ENCODE results near the gene EPB41L4A.

The EPB41L4A gene

GRCh38 chr5:112121258-112121657, 297.8 kb downstream of the EPB41L4A start:
- no peaks in the 10 kb centered on the region for H3K36me3 ChIP-seq (ENCODE audit: insufficient read depth, low read length)
- TF ChIP-seq EZH2phosphoT487 (IDR thresholded peaks at IDR 0.05; ENCODE audit: borderline replicate concordance): no peak
- TF ChIP-seq, protein P1, sequence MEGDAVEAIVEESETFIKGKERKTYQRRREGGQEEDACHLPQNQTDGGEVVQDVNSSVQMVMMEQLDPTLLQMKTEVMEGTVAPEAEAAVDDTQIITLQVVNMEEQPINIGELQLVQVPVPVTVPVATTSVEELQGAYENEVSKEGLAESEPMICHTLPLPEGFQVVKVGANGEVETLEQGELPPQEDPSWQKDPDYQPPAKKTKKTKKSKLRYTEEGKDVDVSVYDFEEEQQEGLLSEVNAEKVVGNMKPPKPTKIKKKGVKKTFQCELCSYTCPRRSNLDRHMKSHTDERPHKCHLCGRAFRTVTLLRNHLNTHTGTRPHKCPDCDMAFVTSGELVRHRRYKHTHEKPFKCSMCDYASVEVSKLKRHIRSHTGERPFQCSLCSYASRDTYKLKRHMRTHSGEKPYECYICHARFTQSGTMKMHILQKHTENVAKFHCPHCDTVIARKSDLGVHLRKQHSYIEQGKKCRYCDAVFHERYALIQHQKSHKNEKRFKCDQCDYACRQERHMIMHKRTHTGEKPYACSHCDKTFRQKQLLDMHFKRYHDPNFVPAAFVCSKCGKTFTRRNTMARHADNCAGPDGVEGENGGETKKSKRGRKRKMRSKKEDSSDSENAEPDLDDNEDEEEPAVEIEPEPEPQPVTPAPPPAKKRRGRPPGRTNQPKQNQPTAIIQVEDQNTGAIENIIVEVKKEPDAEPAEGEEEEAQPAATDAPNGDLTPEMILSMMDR (conservative IDR thresholded peaks at IDR 0.05; ENCODE audit: low read length): no peak
- H3F3A ChIP-seq (ENCODE audit: low read depth): no peaks in the 10 kb centered on the region
- H3K79me2 ChIP-seq (ENCODE audit: insufficient read depth, low read length): no peaks in the 10 kb centered on the region
- no peak overlapping the region for H3K4me2 ChIP-seq (ENCODE audit: low read depth, low read length, poor library complexity, severe bottlenecking)
- no peaks in the 10 kb centered on the region for H3K9me3 ChIP-seq (ENCODE audit: insufficient read depth, low read depth, low read length)
- H2AFZ ChIP-seq (ENCODE audit: low read length): no peak overlapping the region
- no peaks in the 10 kb centered on the region for H3K4me1 ChIP-seq (ENCODE audit: insufficient read depth, low read length, poor library complexity, severe bottlenecking)
- H4K20me1 ChIP-seq (ENCODE audit: insufficient read depth, low read length, poor library complexity, severe bottlenecking): no peaks in the 10 kb centered on the region
- H3K9me2 ChIP-seq (replicated peaks; ENCODE audit: low read depth, low read length): no peaks in the 10 kb centered on the region
- H3K27me3 ChIP-seq (ENCODE audit: insufficient read depth, low read length, poor library complexity, severe bottlenecking): no peaks in the 10 kb centered on the region
- H3K4me3 ChIP-seq (ENCODE audit: low read length, poor library complexity, severe bottlenecking): no peak overlapping the region
- H3K9ac ChIP-seq (ENCODE audit: low read depth, low read length, poor library complexity, severe bottlenecking): no peak overlapping the region

DNA sequence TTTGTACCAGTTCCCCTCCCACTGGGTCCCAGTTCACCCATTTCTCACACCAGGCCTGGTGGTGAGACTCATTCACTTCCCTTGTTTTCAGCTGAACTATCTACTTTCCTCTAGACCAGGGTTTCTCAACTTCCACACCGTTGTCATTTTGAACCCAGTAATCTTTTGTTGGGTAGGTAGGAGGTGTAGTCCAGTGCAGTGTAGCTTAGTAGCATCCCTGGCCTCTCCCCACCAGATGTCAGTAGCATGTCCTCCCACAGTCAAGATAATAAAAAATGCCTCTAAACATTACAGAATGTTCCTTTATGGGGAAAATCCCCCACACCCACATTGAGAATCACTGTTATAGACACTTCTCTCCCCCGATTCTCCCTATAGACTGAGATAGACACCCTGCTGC, 299.1 kb downstream of the EPB41L4A start:
- no peaks in the 10 kb centered on the region for H4K20me1 ChIP-seq (ENCODE audit: insufficient read depth, low read length, poor library complexity, severe bottlenecking)
- TF ChIP-seq, protein P1 (conservative IDR thresholded peaks at IDR 0.05; ENCODE audit: low read length): no peak
- no peaks in the 10 kb centered on the region for H3K4me1 ChIP-seq (ENCODE audit: insufficient read depth, low read length, poor library complexity, severe bottlenecking)
- no peak overlapping the region for H2AFZ ChIP-seq (ENCODE audit: low read length)
- no peaks in the 10 kb centered on the region for H3K9me3 ChIP-seq (ENCODE audit: insufficient read depth, low read depth, low read length)
- no peaks in the 10 kb centered on the region for H3K27me3 ChIP-seq (ENCODE audit: insufficient read depth, low read length, poor library complexity, severe bottlenecking)
- no peak overlapping the region for H3K9ac ChIP-seq (ENCODE audit: low read depth, low read length, poor library complexity, severe bottlenecking)
- no peaks in the 10 kb centered on the region for H3K36me3 ChIP-seq (ENCODE audit: insufficient read depth, low read length)
- no peaks in the 10 kb centered on the region for H3F3A ChIP-seq (ENCODE audit: low read depth)
- H3K79me2 ChIP-seq (ENCODE audit: insufficient read depth, low read length): no peaks in the 10 kb centered on the region
- H3K9me2 ChIP-seq (replicated peaks; ENCODE audit: low read depth, low read length): no peaks in the 10 kb centered on the region
- H3K4me3 ChIP-seq (ENCODE audit: low read length, poor library complexity, severe bottlenecking): no peak overlapping the region
- H3K4me2 ChIP-seq (ENCODE audit: low read depth, low read length, poor library complexity, severe bottlenecking): no peak overlapping the region

- Histone ChIP-seq H3K79me2 (ENCODE audit: insufficient read depth, low read length) (no peaks in the 10 kb centered on the region), H3K9me2 (replicated peaks; ENCODE audit: low read depth, low read length) (no peaks in the 10 kb centered on the region), H3K27me3 (ENCODE audit: insufficient read depth, low read length, poor library complexity, severe bottlenecking) (no peaks in the 10 kb centered on the region), H3K9me3 (ENCODE audit: insufficient read depth, low read depth, low read length) (no peaks in the 10 kb centered on the region), H3F3A (ENCODE audit: low read depth) (no peaks in the 10 kb centered on the region), H3K36me3 (ENCODE audit: insufficient read depth, low read length) (no peaks in the 10 kb centered on the region), H3K4me1 (ENCODE audit: insufficient read depth, low read length, poor library complexity, severe bottlenecking) (no peaks in the 10 kb centered on the region), H4K20me1 (ENCODE audit: insufficient read depth, low read length, poor library complexity, severe bottlenecking) (no peaks in the 10 kb centered on the region), H2AFZ (ENCODE audit: low read length) (no peak overlapping the region), H3K9ac (ENCODE audit: low read depth, low read length, poor library complexity, severe bottlenecking) (no peak overlapping the region), H3K4me2 (ENCODE audit: low read depth, low read length, poor library complexity, severe bottlenecking) (no peak overlapping the region), H3K4me3 (ENCODE audit: low read length, poor library complexity, severe bottlenecking) (no peak overlapping the region)
- TF ChIP-seq EZH2phosphoT487 (IDR thresholded peaks at IDR 0.05; ENCODE audit: borderline replicate concordance): no peak
These were observed 299.6 kb downstream of the EPB41L4A start for GRCh38 chr5:112119508-112119907.

- H3K9ac ChIP-seq (ENCODE audit: low read depth, low read length, poor library complexity, severe bottlenecking): no peak overlapping the region
- no peaks in the 10 kb centered on the region for H3K9me2 ChIP-seq (replicated peaks; ENCODE audit: low read depth, low read length)
- no peak overlapping the region for H3K4me2 ChIP-seq (ENCODE audit: low read depth, low read length, poor library complexity, severe bottlenecking)
- H3K4me3 ChIP-seq (ENCODE audit: low read length, poor library complexity, severe bottlenecking): no peak overlapping the region
- H3F3A ChIP-seq (ENCODE audit: low read depth): no peaks in the 10 kb centered on the region
- no peaks in the 10 kb centered on the region for H4K20me1 ChIP-seq (ENCODE audit: insufficient read depth, low read length, poor library complexity, severe bottlenecking)
- no peaks in the 10 kb centered on the region for H3K79me2 ChIP-seq (ENCODE audit: insufficient read depth, low read length)
- no peaks in the 10 kb centered on the region for H3K9me3 ChIP-seq (ENCODE audit: insufficient read depth, low read depth, low read length)
- H3K4me1 ChIP-seq (ENCODE audit: insufficient read depth, low read length, poor library complexity, severe bottlenecking): no peaks in the 10 kb centered on the region
- no peak overlapping the region for H2AFZ ChIP-seq (ENCODE audit: low read length)
- no peaks in the 10 kb centered on the region for H3K27me3 ChIP-seq (ENCODE audit: insufficient read depth, low read length, poor library complexity, severe bottlenecking)
- H3K36me3 ChIP-seq (ENCODE audit: insufficient read depth, low read length): no peaks in the 10 kb centered on the region
- TF ChIP-seq, protein P1 (conservative IDR thresholded peaks at IDR 0.05; ENCODE audit: low read length): no peak
- TF ChIP-seq EZH2phosphoT487 (IDR thresholded peaks at IDR 0.05; ENCODE audit: borderline replicate concordance): no peak
These were observed 301.5 kb downstream of the EPB41L4A start for GRCh38 chr5:112117551-112117950.
